Transverse colon (tissue), 4 donors: ENCODE data around the gene SYCE3. TPM values are rescaled to one million over a fixed set of nuclear protein-coding genes. Genes with fewer than 3 reads are reported as not detected.

Source experiments
- DNase-seq: peaks from one replicate; pipeline ENCODE4 v3.0.0-alpha.2; 2019
- H3K27ac ChIP-seq, 4 donors: fragments of 200-600 bp; sonication (generic); 2 replicates each; pipeline ENCODE4 v1.5.1; 2016 to 2018; ENCODE audit warnings: inconsistent platforms in 4 of 4
- H3K27me3 ChIP-seq: fragments of 200-600 bp; sonication (generic); 2 replicates; pipeline ENCODE4 v1.5.1; 2017; ENCODE audit warnings: inconsistent platforms
- H3K36me3 ChIP-seq, 4 donors: fragments of 200-600 bp; sonication (generic); 2 replicates each; pipeline ENCODE4 v1.5.1; 2017 to 2019; ENCODE audit warnings: inconsistent platforms in 4 of 4
- H3K4me1 ChIP-seq, 4 donors: fragments of 200-600 bp; sonication (generic); 2 replicates each; pipeline ENCODE4 v1.5.1; 2017 to 2020; ENCODE audit warnings: inconsistent platforms in 4 of 4
- H3K4me3 ChIP-seq, 4 donors: fragments of 200-600 bp; sonication (generic); 1 replicate in 1 of 4; 2 replicates in 3 of 4; pipeline versions ENCODE4 v1.5.1 to v1.6.1; 2017 to 2019; ENCODE audit warnings: inconsistent platforms in 4 of 4
- H3K9me3 ChIP-seq, 2 donors: fragments of 200-600 bp; sonication (generic); 2 replicates each; pipeline ENCODE4 v1.5.1; 2017 to 2019; ENCODE audit warnings: inconsistent platforms in 2 of 2
- EP300 ChIP-seq: sonication (generic); formaldehyde crosslinking; IDR thresholded peaks from one replicate; pipeline ENCODE4 v1.6.1; 2017; ENCODE audit warnings: antibody characterized with exemption, low read depth
- POLR2A ChIP-seq: fragments of 450-650 bp; IDR thresholded peaks from one replicate; pipeline ENCODE4 v1.6.1; 2016; ENCODE audit warnings: antibody characterized with exemption, mild to moderate bottlenecking, moderate library complexity
- POLR2AphosphoS5 ChIP-seq, 3 donors: sonication (generic); formaldehyde crosslinking; IDR thresholded peaks; one replicate each; pipeline ENCODE4 v1.6.1; 2016; ENCODE audit warnings: antibody characterized with exemption in 3 of 3
- WGBS, 2 donors: methylation state at CpG; one replicate each; pipeline ENCODE4 v1.1.5; 2018; ENCODE audit warnings: low coverage in 1 of 2; 5-methylcytosine and 5-hydroxymethylcytosine counted together
- in situ Hi-C, 4 donors: fragments of 200-750 bp; cut with MboI; loops; one replicate each; pipeline versions ENCODE4 v1.15.0 to v1.15.1; 2017; ENCODE audit warnings: low sequenced_read_pairs in 3 of 4, low pct_ligation_motif_present in 1 of 4, low pct_unique_long_range_greater_than_20kb in 1 of 4
- intact Hi-C: fragments of 100-400 bp; cut with DNase I; formaldehyde crosslinking; loops from one replicate; pipeline ENCODE4 v1.15.1; 2023; ENCODE audit warnings: low total_unique reads
- total RNA-seq, 4 donors: library from RNA; depleted of rRNA; stranded (reverse); fragments of >200 nt; gene quantifications; one replicate each; pipeline ENCODE4 v1.1.0, GENCODE V29; 2016
- TF ChIP-seq, protein P1 (sequence below), 5 experiments: fragments of 200-600 bp in 3 of 5; fragments of 450-650 bp in 2 of 5; sonication (generic) in 3 of 5; IDR thresholded peaks; 1 replicate in 2 of 5; 2 replicates in 3 of 5; pipeline ENCODE4 v1.5.1; 2016 to 2017; ENCODE audit warnings: antibody characterized with exemption in 5 of 5, inconsistent platforms in 3 of 5, mild to moderate bottlenecking in 2 of 5, moderate library complexity in 1 of 5

SYCE3 gene
- total RNA-seq, 4 donors from 2014 or later: not detected

DNA sequence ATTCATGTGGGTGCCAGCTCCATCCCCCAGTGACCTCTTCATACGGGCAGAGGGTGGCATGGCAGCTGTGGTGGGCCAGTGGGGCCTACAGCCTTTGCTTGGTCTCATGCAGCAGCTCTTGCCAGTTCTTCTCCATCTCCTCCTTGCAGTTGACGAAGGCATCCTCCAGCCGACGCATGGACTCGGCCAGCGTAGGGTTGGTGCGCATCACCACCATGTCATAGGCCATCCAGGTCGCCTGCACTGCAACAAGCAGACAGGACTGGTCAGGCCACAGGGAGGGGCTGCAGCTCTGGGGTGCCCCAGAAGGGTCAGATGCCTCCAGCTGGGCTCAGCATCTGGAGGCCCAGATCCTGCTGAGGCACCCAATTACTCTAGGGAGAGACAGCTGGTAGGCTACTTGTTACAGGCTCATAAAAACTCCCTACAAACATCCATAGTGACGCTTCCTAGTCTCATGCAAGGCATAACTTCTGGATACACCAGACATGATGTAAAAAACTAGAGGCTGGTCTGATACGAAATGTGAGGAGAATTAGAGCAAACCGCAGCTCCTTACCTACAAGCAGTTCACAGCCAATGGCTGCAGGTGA lies 11.5 kb downstream of the SYCE3 start:
- H3K27ac ChIP-seq: no peak overlapping the region
- H3K9me3 ChIP-seq: no peaks in the 10 kb centered on the region
- H3K27me3 ChIP-seq: peaks cover 38% of the 10 kb centered on the region
- no peak for TF ChIP-seq POLR2AphosphoS5 (IDR thresholded peaks at IDR 0.05)
- TF ChIP-seq, protein P1, sequence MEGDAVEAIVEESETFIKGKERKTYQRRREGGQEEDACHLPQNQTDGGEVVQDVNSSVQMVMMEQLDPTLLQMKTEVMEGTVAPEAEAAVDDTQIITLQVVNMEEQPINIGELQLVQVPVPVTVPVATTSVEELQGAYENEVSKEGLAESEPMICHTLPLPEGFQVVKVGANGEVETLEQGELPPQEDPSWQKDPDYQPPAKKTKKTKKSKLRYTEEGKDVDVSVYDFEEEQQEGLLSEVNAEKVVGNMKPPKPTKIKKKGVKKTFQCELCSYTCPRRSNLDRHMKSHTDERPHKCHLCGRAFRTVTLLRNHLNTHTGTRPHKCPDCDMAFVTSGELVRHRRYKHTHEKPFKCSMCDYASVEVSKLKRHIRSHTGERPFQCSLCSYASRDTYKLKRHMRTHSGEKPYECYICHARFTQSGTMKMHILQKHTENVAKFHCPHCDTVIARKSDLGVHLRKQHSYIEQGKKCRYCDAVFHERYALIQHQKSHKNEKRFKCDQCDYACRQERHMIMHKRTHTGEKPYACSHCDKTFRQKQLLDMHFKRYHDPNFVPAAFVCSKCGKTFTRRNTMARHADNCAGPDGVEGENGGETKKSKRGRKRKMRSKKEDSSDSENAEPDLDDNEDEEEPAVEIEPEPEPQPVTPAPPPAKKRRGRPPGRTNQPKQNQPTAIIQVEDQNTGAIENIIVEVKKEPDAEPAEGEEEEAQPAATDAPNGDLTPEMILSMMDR (IDR thresholded peaks at IDR 0.05): no peak
- no peak for TF ChIP-seq POLR2A
- no peak overlapping the region for H3K4me3 ChIP-seq
- intact Hi-C loops (no loop called here), in situ Hi-C loops (no loop called here)
- WGBS, 2 donors: 90% methylated on average over 11 of the region's 11 CpGs; no CpG with 5 or more reads in 1 of the 2 donors
- no peak for DNase-seq
- no peaks in the 10 kb centered on the region for H3K36me3 ChIP-seq
- peaks cover 4 to 19% (median 14%) of the 10 kb centered on the region in 4 donors for H3K4me1 ChIP-seq

DNA sequence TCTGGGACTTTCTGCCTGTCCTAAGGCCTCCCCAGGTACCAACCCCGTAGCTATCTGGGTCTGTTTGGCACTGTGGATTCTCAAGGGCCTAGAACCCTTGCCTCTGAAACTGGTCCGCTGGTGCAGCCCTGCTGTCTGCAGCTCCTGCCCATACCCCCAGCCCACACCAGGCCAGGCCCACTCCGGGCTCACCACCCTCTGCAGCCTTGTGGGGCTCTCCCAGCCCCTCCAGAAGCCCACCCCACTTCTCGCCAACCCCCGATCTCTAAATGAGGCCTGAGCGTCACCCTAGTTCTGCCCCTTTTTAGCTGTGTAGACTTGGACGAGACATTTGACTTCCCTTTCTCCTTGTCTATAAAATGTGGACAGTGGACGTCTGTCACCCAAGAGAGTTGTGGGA lies 12.3 kb downstream of the SYCE3 start:
- in situ Hi-C loops: no loop called here
- intact Hi-C loops: no loop called here
- WGBS, 2 donors: 88 to 94% methylated on average over 5 to 8 of the region's 8 CpGs
- no peaks in the 10 kb centered on the region for H3K9me3 ChIP-seq
- peaks cover 43% of the 10 kb centered on the region for H3K27me3 ChIP-seq
- DNase-seq: no peak
- no peaks in the 10 kb centered on the region for H3K36me3 ChIP-seq
- no peak overlapping the region for H3K27ac ChIP-seq
- peaks cover 4 to 19% (median 14%) of the 10 kb centered on the region in 4 donors for H3K4me1 ChIP-seq
- no peak overlapping the region for H3K4me3 ChIP-seq
- TF ChIP-seq EP300: no peak
- TF ChIP-seq, protein P1 (IDR thresholded peaks at IDR 0.05): no peak
- TF ChIP-seq POLR2A: no peak
- TF ChIP-seq POLR2AphosphoS5 (IDR thresholded peaks at IDR 0.05): no peak

DNA sequence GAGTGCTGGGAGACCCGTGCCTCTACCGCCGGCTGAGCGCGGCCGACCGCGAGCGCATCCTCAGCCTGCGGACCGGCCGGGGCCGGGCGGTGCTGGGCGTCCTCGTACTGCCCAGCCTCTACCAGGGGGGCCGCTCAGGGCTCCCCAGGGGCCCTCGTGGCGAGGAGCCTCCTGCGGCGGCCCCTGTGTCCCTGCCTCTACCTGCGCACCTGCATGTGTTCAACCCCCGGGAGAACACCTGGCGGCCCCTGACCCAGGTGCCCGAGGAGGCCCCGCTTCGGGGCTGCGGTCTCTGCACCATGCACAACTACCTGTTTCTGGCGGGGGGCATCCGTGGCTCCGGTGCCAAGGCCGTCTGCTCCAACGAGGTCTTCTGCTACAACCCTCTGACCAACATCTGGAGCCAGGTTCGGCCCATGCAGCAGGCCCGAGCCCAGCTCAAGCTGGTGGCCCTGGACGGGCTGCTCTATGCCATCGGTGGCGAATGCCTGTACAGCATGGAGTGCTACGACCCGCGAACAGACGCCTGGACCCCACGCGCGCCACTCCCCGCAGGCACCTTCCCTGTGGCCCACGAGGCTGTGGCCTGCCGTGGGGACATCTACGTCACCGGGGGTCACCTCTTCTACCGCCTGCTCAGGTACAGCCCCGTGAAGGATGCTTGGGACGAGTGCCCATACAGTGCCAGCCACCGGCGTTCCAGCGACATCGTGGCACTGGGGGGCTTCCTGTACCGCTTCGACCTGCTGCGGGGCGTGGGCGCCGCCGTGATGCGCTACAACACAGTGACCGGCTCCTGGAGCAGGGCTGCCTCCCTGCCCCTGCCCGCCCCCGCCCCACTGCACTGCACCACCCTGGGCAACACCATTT lies 13.6 kb downstream of the SYCE3 start:
- Histone ChIP-seq H3K9me3 (no peaks in the 10 kb centered on the region), H3K27ac (peak overlapping the region; percentile 26 to 62 (median 38)), H3K27me3 (peaks cover 43% of the 10 kb centered on the region), H3K4me3 (peak overlapping the region; percentile 6 to 52 (median 18)), H3K36me3 (no peaks in the 10 kb centered on the region), H3K4me1 (peaks cover 8 to 29% (median 21%) of the 10 kb centered on the region in 4 donors)
- intact Hi-C loops: no loop called here
- in situ Hi-C loops: no loop called here
- DNase-seq: no peak
- WGBS, 2 donors: 57 to 94% methylated on average over 15 to 62 of the region's 68 CpGs
- no peak for TF ChIP-seq EP300
- no peak for TF ChIP-seq POLR2A
- TF ChIP-seq, protein P1 (IDR thresholded peaks at IDR 0.05): no peak
- TF ChIP-seq POLR2AphosphoS5 (IDR thresholded peaks at IDR 0.05): no peak

DNA sequence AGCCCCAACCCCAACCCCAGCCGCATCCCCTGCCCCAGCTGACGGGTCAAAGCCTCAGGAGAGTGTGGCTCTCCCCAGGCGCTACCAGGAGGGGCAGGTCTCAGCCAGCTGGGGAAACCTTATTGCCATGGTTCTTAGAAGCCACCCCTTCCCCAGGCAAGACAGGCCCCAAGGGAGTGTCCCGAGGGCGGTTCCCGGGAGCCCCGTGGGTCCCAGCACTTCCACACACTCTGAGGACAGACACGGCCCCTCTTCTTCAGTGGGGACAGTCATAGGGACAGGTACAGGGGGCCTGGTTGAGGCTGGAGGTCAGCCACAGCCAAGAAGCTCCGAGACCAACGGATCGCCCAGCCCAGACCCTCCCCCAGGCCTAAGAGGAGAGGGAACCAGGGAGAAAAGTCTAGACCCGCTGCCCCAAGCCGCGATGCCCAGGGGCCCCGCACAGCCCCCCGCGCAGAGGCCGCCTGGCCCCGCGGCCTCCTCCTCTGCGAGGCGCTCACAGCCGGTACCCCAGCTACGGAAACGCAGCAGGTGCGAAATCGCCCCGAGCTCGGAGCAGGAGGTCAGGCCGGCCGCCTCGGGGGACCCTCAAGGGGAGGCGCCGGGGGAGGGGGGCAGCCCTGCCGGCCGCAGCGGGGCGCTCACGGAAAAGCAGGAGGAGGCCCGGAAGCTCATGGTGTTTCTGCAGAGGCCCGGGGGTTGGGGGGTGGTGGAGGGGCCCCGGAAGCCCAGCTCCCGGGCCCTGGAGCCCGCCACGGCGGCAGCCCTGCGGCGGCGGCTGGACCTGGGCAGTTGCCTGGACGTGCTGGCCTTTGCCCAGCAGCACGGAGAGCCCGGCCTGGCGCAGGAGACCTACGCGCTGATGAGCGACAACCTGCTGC lies 14.4 kb downstream of the SYCE3 start:
- intact Hi-C loops (no loop called here), in situ Hi-C loops (no loop called here)
- DNase-seq: peak; percentile 50
- Histone ChIP-seq H3K4me3 (peak overlapping the region; percentile 6 to 52 (median 18)), H3K36me3 (no peaks in the 10 kb centered on the region), H3K27me3 (peaks cover 43% of the 10 kb centered on the region), H3K4me1 (peaks cover 8 to 37% (median 28%) of the 10 kb centered on the region in 4 donors), H3K9me3 (no peaks in the 10 kb centered on the region), H3K27ac (peak overlapping the region; percentile 26 to 62 (median 38))
- WGBS, 2 donors: 11% methylated on average over 42 of the region's 56 CpGs; no CpG with 5 or more reads in 1 of the 2 donors
- TF ChIP-seq EP300 (no peak), POLR2A (peak; percentile 24)
